ENCODE measurements around the gene FRMD8.
"Not testable (repeated sequence)": the region's sequence is repeated elsewhere in the genome, so short reads cannot be mapped to it uniquely, and the experiment has no call there.

The FRMD8 gene

GRCh38 chr11:65393513-65394079 is 7.2 kb downstream of the FRMD8 start:
- DNase-seq (ENCODE audit: low spot score): no peak

- no peak for DNase-seq (ENCODE audit: low spot score)
Measured at GRCh38 chr11:65394125-65394536, 7.7 kb downstream of the FRMD8 start.

- DNase-seq (ENCODE audit: low spot score): no peak
Measured at GRCh38 chr11:65395961-65396530, 9.6 kb downstream of the FRMD8 start.

GRCh38 chr11:65396769-65397745 is 10.6 kb downstream of the FRMD8 start:
- DNase-seq (ENCODE audit: low spot score): no peak

DNA sequence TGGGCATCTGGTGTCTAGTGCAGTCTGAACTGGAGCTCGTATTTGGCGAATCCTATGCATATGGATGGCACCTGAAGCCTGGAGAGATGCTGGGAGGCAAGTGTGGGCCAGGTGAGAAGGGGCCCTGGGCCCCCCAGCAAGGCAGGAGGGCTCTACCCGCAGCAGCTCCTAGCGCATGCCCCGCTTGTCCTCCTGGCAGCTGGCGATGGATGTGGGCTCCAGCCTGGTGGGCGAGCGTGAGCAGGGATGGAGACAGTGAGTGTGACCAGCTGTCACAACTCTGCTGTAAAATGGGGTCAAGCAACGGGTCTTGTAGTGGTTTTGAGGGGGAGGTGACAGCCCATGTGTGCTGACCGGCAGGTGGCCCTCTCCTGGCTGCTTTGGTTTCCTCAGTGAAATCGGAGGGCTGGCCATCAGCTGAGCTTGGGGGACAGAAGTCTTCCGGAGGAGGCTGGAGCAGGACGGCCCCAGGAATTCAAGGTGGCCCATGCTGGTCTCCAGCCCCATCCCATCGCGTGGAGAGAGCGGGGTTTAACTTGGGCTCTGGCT is 12.0 kb downstream of the FRMD8 start:
- no peak for DNase-seq (ENCODE audit: low spot score)

GRCh38 chr11:65399249-65399648 is 12.8 kb downstream of the FRMD8 start:
- no peak for DNase-seq (ENCODE audit: low spot score)

DNA sequence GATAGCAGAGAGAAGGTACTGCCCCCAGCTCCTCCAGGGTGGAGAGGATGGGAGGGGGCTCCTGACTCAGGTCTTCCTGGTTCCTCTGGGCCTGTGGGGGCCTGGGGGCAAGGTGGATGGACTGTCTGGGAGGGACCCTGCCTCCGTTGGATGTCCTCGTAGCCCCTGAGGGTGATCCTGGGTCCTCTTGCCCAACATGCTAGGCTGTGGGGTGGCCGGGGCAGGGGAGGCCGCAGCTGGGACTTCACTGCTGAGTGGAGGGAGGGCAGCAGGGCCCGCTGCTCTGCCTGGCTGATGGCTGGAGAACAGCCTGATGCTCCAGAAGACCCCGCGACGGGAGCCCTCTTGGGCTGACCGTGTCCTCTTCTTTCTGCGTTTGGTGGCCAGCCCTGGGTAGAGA is 13.4 kb downstream of the FRMD8 start:
- DNase-seq (ENCODE audit: low spot score): no peak

DNA sequence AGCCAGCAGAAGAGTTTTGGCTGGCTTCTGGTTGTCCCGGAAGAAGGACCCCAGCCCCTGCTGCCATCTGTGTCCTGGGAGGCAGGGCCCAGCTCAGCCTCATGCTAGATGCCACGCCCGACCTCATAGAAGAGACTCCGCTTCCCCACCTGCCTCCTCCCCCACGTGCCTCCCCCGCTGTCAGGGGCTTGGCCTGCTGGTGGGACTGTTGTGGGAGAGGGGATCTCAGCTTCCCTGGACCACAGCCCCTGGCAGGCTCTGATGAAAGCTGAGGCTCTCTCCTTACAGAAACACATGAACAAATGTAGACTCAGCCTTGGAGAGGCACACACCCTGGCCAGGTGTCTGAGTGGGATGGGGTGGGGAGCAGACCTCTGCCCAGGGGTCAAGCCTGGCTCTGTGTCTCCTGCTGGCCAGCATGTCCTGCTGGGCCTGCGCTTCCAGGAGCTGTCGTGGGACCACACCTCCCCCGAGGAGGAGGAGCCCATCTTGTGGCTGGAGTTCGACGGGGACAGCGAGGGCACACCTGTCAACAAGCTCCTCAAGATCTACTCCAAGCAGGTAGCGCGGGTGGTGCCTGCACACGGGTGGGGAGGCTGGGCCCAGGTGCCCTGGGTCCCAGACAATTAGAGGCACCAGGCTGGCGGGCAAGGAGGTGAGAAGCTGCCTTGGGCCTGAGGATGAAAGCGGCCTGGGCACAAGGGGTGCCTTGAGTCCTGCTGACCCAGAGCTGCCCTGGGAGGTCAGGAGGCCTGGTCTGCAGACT is 14.1 kb downstream of the FRMD8 start:
- no peak for DNase-seq (ENCODE audit: low spot score)

GRCh38 chr11:65401073-65401802 is 14.8 kb downstream of the FRMD8 start:
- DNase-seq (ENCODE audit: low spot score): peak; percentile 42

DNA sequence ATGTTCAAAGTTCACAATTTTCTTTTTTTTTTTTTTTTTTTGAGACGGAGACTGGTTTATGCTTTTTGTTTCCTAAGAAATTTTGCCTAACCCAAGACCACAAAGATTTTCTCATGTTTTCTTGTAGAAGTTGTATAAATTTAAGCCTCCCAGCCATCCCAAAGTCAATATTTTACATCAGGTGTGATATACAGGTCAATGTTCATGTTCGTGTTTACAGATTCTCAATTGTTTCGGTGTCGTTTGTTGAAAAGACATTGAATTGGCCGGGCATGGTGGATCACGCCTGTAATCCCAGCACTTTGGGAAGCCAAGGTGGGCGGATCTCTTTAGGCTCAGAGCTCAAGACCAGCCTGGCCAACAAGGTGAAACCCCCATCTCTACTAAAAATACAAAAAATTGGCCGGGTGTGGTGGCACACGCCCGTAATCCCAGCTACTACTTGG is 15.4 kb downstream of the FRMD8 start:
- DNase-seq (ENCODE audit: low spot score): no peak

GRCh38 chr11:65402790-65403189 is 16.4 kb downstream of the FRMD8 start:
- DNase-seq (ENCODE audit: low spot score): no peak

DNA sequence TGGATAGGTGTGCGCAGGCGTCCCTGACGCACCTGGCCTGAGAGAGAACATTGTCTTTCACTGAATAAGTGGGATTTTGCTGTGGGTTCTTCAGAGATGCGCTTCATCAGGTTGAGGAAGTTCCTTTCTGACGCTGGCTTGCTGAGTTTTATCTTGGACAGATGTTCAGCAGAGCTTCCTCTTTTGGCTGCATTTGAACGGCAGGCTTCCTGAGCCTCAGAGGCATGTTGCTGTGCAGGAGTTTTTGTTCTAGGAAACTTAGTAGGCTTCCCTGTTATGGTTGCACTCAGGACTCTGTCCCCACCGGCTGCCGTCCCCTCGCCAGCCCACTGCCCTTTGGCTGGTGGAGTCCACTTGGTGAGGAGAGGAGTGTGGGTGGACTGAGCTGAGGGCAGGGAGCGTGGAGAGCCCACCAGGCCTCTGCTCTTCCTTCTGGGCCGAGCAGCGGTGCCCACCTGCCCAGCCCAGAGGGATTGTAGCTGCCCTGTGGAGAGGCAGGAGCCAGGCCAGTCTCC is 17.2 kb downstream of the FRMD8 start:
- no peak for DNase-seq (ENCODE audit: low spot score)

GRCh38 chr11:65404210-65404609 is 17.8 kb downstream of the FRMD8 start:
- no peak for DNase-seq (ENCODE audit: low spot score)

DNA sequence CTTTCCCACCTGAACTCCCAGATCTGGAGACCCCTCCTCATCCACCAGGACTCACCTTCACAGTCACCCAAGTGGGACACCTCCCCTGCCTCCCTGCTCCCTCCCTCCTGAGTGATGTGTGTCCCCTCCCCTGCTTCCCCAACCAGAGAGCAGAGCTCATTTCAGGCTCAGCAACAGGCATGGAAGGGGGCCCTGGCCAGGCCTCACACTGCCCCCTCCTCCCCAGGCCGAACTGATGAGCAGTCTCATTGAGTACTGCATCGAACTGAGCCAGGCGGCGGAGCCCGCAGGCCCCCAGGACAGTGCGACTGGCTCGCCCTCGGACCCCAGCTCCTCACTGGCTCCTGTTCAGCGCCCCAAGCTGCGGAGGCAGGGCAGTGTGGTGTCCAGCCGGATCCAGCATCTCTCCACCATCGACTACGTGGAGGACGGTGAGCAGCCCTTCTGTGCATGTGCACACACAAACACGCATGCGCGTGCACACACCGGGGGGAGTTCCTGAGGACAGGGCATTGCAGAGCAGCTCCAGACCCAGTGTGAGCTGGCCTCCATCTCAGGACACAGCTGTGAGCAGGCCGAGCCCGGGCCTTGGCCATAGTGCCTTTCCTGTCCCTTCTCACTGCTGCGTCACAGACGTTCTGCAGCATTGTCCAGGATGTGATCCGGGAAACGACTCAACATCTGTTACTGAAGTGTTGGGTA is 18.4 kb downstream of the FRMD8 start:
- DNase-seq (ENCODE audit: low spot score): no peak

DNA sequence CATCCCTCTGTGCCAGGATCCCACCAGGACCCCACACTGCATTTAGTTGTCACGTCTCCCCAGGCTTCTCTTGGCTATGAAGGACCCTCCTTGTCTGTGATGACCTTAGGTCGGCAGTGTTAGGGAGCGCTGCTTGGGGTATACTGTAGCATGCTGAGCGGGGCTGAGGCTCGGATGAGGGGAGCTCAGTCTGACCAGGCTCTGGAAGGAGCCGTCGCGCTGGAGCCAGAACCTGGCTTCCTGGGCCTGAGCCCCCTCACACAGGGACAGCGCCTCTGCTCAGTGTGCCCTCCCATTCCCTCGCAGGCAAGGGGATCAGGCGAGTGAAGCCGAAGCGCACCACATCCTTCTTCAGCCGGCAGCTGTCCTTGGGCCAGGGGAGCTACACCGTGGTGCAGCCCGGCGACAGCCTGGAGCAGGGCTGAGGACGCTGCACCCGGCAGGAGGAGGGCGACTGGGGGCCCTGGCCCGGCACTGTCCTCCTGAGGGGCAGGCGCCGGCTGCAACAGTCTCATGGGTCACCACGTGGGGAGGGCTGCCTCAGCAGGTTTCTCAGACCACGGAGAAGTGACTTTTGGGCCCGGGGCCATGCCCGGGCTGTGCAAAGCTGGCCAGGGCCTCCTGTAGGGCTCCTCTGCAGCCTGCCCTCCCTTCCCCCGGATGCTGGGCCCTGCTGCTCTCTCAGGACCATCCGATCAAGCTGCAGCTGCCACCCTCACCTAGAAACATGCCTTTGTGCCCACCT is 24.7 kb downstream of the FRMD8 start:
- DNase-seq (ENCODE audit: low spot score): no peak

DNA sequence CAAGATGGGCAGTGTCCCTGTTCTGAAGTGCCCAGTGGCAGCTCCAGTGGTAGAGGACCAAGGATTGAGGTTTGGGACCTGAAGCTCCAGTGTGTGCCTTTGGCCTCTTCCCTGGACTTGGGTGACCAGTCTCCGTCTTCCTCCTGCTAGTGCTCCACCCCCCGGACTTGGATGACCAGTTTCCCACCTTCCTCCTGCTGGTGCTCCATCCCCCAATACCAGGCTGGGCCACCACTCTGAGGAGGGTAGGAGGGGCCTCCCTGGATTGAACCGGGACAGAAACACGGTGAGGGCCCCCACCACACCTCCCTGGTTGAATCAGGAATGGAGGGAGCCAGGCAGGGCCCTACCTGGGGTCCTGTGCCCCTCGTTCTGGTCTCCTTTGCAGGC is 25.2 kb downstream of the FRMD8 start:
- DNase-seq (ENCODE audit: low spot score): no peak

GRCh38 chr11:65412271-65413076 is 26.0 kb downstream of the FRMD8 start:
- DNase-seq (ENCODE audit: low spot score): no peak

DNA sequence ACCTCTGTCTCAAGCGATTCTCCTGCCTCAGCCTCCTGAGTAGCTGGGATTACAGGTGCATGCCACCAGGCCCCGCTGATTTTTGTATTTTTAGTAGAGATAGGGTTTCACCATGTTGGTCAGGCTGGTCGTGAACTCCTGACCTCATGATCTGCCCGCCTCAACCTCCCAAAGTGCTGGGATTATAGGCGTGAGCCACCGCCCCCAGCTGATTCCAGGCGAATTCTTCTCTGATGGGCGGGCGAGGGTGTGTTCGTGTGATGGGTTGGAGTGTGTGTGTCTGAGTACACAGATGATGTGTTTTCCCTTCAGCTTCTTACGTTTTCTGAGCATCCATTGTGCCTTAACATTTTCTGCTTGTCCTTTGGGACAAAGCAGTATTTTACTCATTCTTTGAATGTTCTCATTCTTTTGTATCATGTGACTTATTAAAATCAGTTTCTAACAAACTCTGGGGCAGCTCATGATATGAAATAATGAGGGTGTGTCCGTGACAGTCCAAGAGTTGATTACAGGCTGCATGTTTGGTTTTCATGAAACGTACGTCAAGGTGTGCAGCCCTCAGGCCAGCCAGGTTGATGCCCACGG is 26.7 kb downstream of the FRMD8 start:
- DNase-seq (ENCODE audit: low spot score): not testable (repeated sequence)
